Spleen (tissue), 7 donors: ENCODE results near the gene CDH13.

Experiments
- CTCF ChIP-seq, 11 experiments: fragments of 200-600 bp in 7 of 11; fragments of 450-650 bp in 4 of 11; sonication (generic) in 4 of 11; IDR thresholded peaks in 8 of 11; conservative IDR thresholded peaks in 3 of 11; 1 replicate in 7 of 11; 2 replicates in 4 of 11; pipeline versions ENCODE4 v1.4.0 to v1.8.0; 2016 to 2021; ENCODE audit warnings: antibody characterized with exemption in 11 of 11, inconsistent platforms in 4 of 11, mild to moderate bottlenecking in 1 of 11
- POLR2A ChIP-seq, 3 donors: fragments of 450-650 bp; IDR thresholded peaks; one replicate each; pipeline ENCODE4 v1.5.1; 2017; ENCODE audit warnings: antibody characterized with exemption in 3 of 3, mild to moderate bottlenecking in 1 of 3
- POLR2AphosphoS5 ChIP-seq, 3 donors: sonication (generic); formaldehyde crosslinking; IDR thresholded peaks; one replicate each; pipeline ENCODE4 v1.5.1; 2017; ENCODE audit warnings: antibody characterized with exemption in 3 of 3
- donor health status: DM: no; HTN: no; CAD: no; lungs with moderate emphysema.
- donor health status: DM: no; HTN: no; CAD: no.
- donor health status: DM: no; HTN: no; CAD: no.

GRCh38 chr16:82668094-82668493 lies 41.3 kb downstream of the CDH13 start:
- TF ChIP-seq CTCF (IDR thresholded peaks at IDR 0.05 in 8 of 11, conservative IDR thresholded peaks at IDR 0.05 in 3 of 11), result no peak
- TF ChIP-seq POLR2A (IDR thresholded peaks at IDR 0.05), result no peak
- no peak for TF ChIP-seq POLR2AphosphoS5 (IDR thresholded peaks at IDR 0.05)
